IPS-18a (cell line): ENCODE results near the gene TNFRSF8.

Experiments
- H3K27ac ChIP-seq: one replicate; pipeline ENCODE4 v1.5.1; 2013; ENCODE audit warnings: low read length
- H3K27me3 ChIP-seq: one replicate; pipeline ENCODE4 v1.6.1; 2013; ENCODE audit warnings: mild to moderate bottlenecking, low read length; ENCODE audit not compliant: control insufficient read depth, insufficient read depth
- H3K36me3 ChIP-seq: one replicate; pipeline ENCODE4 v1.6.1; 2013; ENCODE audit warnings: low read depth, low read length; ENCODE audit not compliant: control insufficient read depth
- H3K4me1 ChIP-seq: one replicate; pipeline ENCODE4 v1.6.1; 2013; ENCODE audit warnings: low read depth, low read length; ENCODE audit not compliant: control insufficient read depth
- H3K4me3 ChIP-seq: one replicate; pipeline ENCODE4 v1.5.1; 2013; ENCODE audit warnings: low read length
- H3K9ac ChIP-seq: one replicate; pipeline ENCODE4 v1.6.1; 2013; ENCODE audit warnings: mild to moderate bottlenecking, low read length, moderate library complexity
- H3K9me3 ChIP-seq: one replicate; pipeline ENCODE4 v1.6.1; 2013; ENCODE audit warnings: low read depth, low read length; ENCODE audit not compliant: control insufficient read depth

The TNFRSF8 gene

GRCh38 chr1:12082988-12083387 lies 19.9 kb downstream of the TNFRSF8 start:
- Histone ChIP-seq H3K9me3 (no peaks in the 10 kb centered on the region), H3K4me1 (peaks cover 3% of the 10 kb centered on the region), H3K27me3 (no peaks in the 10 kb centered on the region), H3K9ac (no peak overlapping the region), H3K27ac (no peak overlapping the region), H3K36me3 (no peaks in the 10 kb centered on the region), H3K4me3 (no peak overlapping the region)

- Histone ChIP-seq H3K4me3 (no peak overlapping the region), H3K36me3 (no peaks in the 10 kb centered on the region), H3K4me1 (peaks cover 3% of the 10 kb centered on the region), H3K27ac (no peak overlapping the region), H3K9me3 (no peaks in the 10 kb centered on the region), H3K27me3 (no peaks in the 10 kb centered on the region), H3K9ac (no peak overlapping the region)
Observed at GRCh38 chr1:12083766-12084165, 20.7 kb downstream of the TNFRSF8 start.

- Histone ChIP-seq H3K27ac (no peak overlapping the region), H3K27me3 (no peaks in the 10 kb centered on the region), H3K36me3 (no peaks in the 10 kb centered on the region), H3K4me1 (no peaks in the 10 kb centered on the region), H3K4me3 (no peak overlapping the region), H3K9ac (no peak overlapping the region), H3K9me3 (no peaks in the 10 kb centered on the region)
Observed at GRCh38 chr1:12085643-12086260, 22.6 kb downstream of the TNFRSF8 start.

- H3K4me3 ChIP-seq = no peak overlapping the region
- H3K36me3 ChIP-seq = no peaks in the 10 kb centered on the region
- H3K4me1 ChIP-seq = no peaks in the 10 kb centered on the region
- no peak overlapping the region for H3K9ac ChIP-seq
- no peaks in the 10 kb centered on the region for H3K9me3 ChIP-seq
- H3K27ac ChIP-seq = no peak overlapping the region
- H3K27me3 ChIP-seq = no peaks in the 10 kb centered on the region
Observed at GRCh38 chr1:12087797-12088314, 24.8 kb downstream of the TNFRSF8 start.

GRCh38 chr1:12088607-12089006 lies 25.5 kb downstream of the TNFRSF8 start:
- Histone ChIP-seq H3K27ac (no peak overlapping the region), H3K9ac (no peak overlapping the region), H3K4me3 (no peak overlapping the region), H3K4me1 (no peaks in the 10 kb centered on the region), H3K9me3 (no peaks in the 10 kb centered on the region), H3K36me3 (no peaks in the 10 kb centered on the region), H3K27me3 (no peaks in the 10 kb centered on the region)

GRCh38 chr1:12090326-12090725 lies 27.2 kb downstream of the TNFRSF8 start:
- H3K4me3 ChIP-seq = no peak overlapping the region
- no peaks in the 10 kb centered on the region for H3K36me3 ChIP-seq
- no peaks in the 10 kb centered on the region for H3K4me1 ChIP-seq
- H3K27me3 ChIP-seq = no peaks in the 10 kb centered on the region
- H3K9ac ChIP-seq = no peak overlapping the region
- no peaks in the 10 kb centered on the region for H3K9me3 ChIP-seq
- no peak overlapping the region for H3K27ac ChIP-seq

GRCh38 chr1:12091191-12091590 lies 28.1 kb downstream of the TNFRSF8 start:
- H3K27me3 ChIP-seq = no peaks in the 10 kb centered on the region
- H3K4me1 ChIP-seq = no peaks in the 10 kb centered on the region
- H3K9me3 ChIP-seq = no peaks in the 10 kb centered on the region
- H3K36me3 ChIP-seq = no peaks in the 10 kb centered on the region
- no peak overlapping the region for H3K9ac ChIP-seq
- no peak overlapping the region for H3K27ac ChIP-seq
- no peak overlapping the region for H3K4me3 ChIP-seq

- Histone ChIP-seq H3K4me1 (no peaks in the 10 kb centered on the region), H3K27ac (no peak overlapping the region), H3K4me3 (no peak overlapping the region), H3K9ac (no peak overlapping the region), H3K36me3 (peaks cover 2% of the 10 kb centered on the region), H3K27me3 (no peaks in the 10 kb centered on the region), H3K9me3 (no peaks in the 10 kb centered on the region)
Observed at GRCh38 chr1:12094180-12094579, 31.1 kb downstream of the TNFRSF8 start.

GRCh38 chr1:12095452-12096263 lies 32.6 kb downstream of the TNFRSF8 start:
- peaks cover 2% of the 10 kb centered on the region for H3K36me3 ChIP-seq
- no peaks in the 10 kb centered on the region for H3K9me3 ChIP-seq

GRCh38 chr1:12096615-12097014 lies 33.5 kb downstream of the TNFRSF8 start:
- H3K9ac ChIP-seq = no peak overlapping the region
- no peaks in the 10 kb centered on the region for H3K4me1 ChIP-seq
- H3K9me3 ChIP-seq = no peaks in the 10 kb centered on the region
- H3K4me3 ChIP-seq = no peak overlapping the region
- H3K27ac ChIP-seq = no peak overlapping the region
- H3K36me3 ChIP-seq = peaks cover 2% of the 10 kb centered on the region
- no peaks in the 10 kb centered on the region for H3K27me3 ChIP-seq

More at GRCh38 chr1:12095452-12096263, 32.6 kb downstream of the TNFRSF8 start:
- no peaks in the 10 kb centered on the region for H3K27me3 ChIP-seq
- H3K4me3 ChIP-seq = no peak overlapping the region
- H3K9ac ChIP-seq = no peak overlapping the region
- H3K27ac ChIP-seq = no peak overlapping the region
- no peaks in the 10 kb centered on the region for H3K4me1 ChIP-seq

- Histone ChIP-seq H3K9me3 (no peaks in the 10 kb centered on the region), H3K27me3 (no peaks in the 10 kb centered on the region), H3K4me3 (no peak overlapping the region), H3K9ac (no peak overlapping the region), H3K36me3 (peaks cover 2% of the 10 kb centered on the region), H3K4me1 (no peaks in the 10 kb centered on the region), H3K27ac (no peak overlapping the region)
Observed at GRCh38 chr1:12097321-12097720, 34.2 kb downstream of the TNFRSF8 start.

GRCh38 chr1:12098786-12099185 lies 35.7 kb downstream of the TNFRSF8 start:
- no peak overlapping the region for H3K9ac ChIP-seq
- H3K36me3 ChIP-seq = peaks cover 2% of the 10 kb centered on the region
- H3K4me1 ChIP-seq = no peaks in the 10 kb centered on the region
- H3K4me3 ChIP-seq = no peak overlapping the region
- H3K9me3 ChIP-seq = no peaks in the 10 kb centered on the region
- H3K27ac ChIP-seq = no peak overlapping the region
- no peaks in the 10 kb centered on the region for H3K27me3 ChIP-seq
